ENCODE results near the gene ZKSCAN8. TPM values are rescaled to one million over a fixed set of nuclear protein-coding genes. Genes with fewer than 3 reads are reported as not detected.

Gene ZKSCAN8
- total RNA-seq, 1 donor from 2014 or later: 11.2 TPM

DNA sequence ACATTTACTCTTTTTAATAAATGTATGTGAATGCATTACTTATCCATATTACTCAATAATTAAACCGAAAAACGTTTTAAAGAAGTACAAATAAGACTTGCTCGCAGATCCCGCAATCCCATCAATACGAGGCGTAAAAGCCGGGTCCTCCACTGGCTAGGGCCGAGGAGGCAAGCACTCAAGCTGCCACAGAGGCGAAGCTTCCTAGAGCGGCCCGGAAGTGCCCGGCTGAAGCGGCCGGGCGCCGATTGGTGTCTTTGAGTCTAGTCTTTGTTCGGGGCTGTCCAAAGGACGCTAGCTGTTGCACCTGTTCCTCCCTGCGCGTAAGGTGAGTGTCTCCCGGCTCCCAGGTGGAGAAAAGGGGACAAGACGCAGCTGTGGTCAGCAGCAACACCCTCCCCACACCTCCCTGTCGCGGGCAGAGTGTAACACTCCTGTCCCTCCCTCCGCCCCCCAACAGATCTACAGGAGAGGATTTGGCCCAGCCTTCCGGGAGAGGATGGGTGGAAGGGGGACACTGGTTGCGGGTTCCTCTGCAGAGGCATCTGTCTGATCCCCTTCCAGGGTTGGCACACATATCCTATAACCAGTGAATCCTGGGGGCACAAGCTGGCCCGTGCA, 17.2 kb upstream of the ZKSCAN8 start, which contains the start of gene ZSCAN16:
TSS of gene ZSCAN16 (plus strand) at position 260 of the 621 bp plus-strand sequence. CDS start 835 bp downstream, outside the sequence.
- peaks cover 57% of the 10 kb centered on the region for H3K36me3 ChIP-seq
- intact Hi-C loops (cut with micrococcal nuclease): no loop called here
- H3K9me3 ChIP-seq (replicated peaks): no peaks in the 10 kb centered on the region
- no peak for TF ChIP-seq CTCF (IDR thresholded peaks at IDR 0.05; ENCODE audit: borderline replicate concordance)
- H3K27me3 ChIP-seq (ENCODE audit: low read depth): no peaks in the 10 kb centered on the region
- H3K4me3 ChIP-seq: peak within 1 kb of the TSS; percentile 74
- DNase-seq: peak; percentile 81
- peaks cover 47% of the 10 kb centered on the region for H3K4me1 ChIP-seq
- peak within 1 kb of the TSS; percentile 68 for H3K27ac ChIP-seq (replicated peaks)

- Histone ChIP-seq H3K4me3 (peak overlapping the region; percentile 74), H3K27me3 (ENCODE audit: low read depth) (no peaks in the 10 kb centered on the region), H3K36me3 (peaks cover 57% of the 10 kb centered on the region), H3K9me3 (replicated peaks) (no peaks in the 10 kb centered on the region), H3K27ac (replicated peaks) (peak overlapping the region; percentile 68), H3K4me1 (peaks cover 48% of the 10 kb centered on the region)
- DNase-seq: no peak
- intact Hi-C loops (cut with micrococcal nuclease): no loop called here
- TF ChIP-seq CTCF (IDR thresholded peaks at IDR 0.05; ENCODE audit: borderline replicate concordance): no peak
Observed at GRCh38 chr6:28124971-28125353, 16.7 kb upstream of the ZKSCAN8 start.

GRCh38 chr6:28125401-28125800, 16.3 kb upstream of the ZKSCAN8 start:
- TF ChIP-seq CTCF (IDR thresholded peaks at IDR 0.05; ENCODE audit: borderline replicate concordance): no peak
- H3K4me1 ChIP-seq: peaks cover 52% of the 10 kb centered on the region
- no peaks in the 10 kb centered on the region for H3K27me3 ChIP-seq (ENCODE audit: low read depth)
- H3K9me3 ChIP-seq (replicated peaks): no peaks in the 10 kb centered on the region
- H3K4me3 ChIP-seq: peak overlapping the region; percentile 74
- intact Hi-C loops (cut with micrococcal nuclease): no loop called here
- H3K36me3 ChIP-seq: peaks cover 55% of the 10 kb centered on the region
- H3K27ac ChIP-seq (replicated peaks): no peak overlapping the region
- DNase-seq: no peak

DNA sequence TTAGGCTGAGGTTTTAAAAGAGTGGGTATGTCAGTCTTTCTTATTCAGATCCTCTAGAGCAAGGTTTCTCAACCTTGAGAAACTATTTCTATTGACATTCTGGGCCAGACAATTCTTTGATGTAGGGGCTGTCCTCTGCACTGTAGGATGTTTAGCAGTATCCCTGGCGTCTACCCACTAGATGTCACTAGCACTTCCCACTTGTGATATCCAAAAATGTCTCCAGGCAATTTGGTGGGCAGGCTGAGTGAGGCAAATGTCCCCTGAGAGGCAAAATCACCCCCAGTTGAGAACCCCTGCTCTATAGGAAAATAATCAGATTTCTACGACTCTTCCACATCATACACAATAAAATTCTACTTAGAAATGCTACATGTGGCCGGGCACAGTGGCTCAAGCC, 7.7 kb upstream of the ZKSCAN8 start:
- Histone ChIP-seq H3K4me1 (peaks cover 71% of the 10 kb centered on the region), H3K27me3 (ENCODE audit: low read depth) (no peaks in the 10 kb centered on the region), H3K27ac (replicated peaks) (no peak overlapping the region), H3K4me3 (no peak overlapping the region), H3K9me3 (replicated peaks) (no peaks in the 10 kb centered on the region), H3K36me3 (peaks cover 7% of the 10 kb centered on the region)
- no peak for DNase-seq
- intact Hi-C loops (cut with micrococcal nuclease): loop anchor here (10.0 kb wide), 1 partner anchor 221 kb away; no protein-coding TSS in a partner anchor
- TF ChIP-seq CTCF (IDR thresholded peaks at IDR 0.05; ENCODE audit: borderline replicate concordance): peak; percentile 53

GRCh38 chr6:28134716-28135115, 7.0 kb upstream of the ZKSCAN8 start:
- Histone ChIP-seq H3K9me3 (replicated peaks) (no peaks in the 10 kb centered on the region), H3K4me1 (peaks cover 69% of the 10 kb centered on the region), H3K27me3 (ENCODE audit: low read depth) (no peaks in the 10 kb centered on the region), H3K27ac (replicated peaks) (peak overlapping the region; percentile 5), H3K4me3 (no peak overlapping the region), H3K36me3 (peaks cover 3% of the 10 kb centered on the region)
- intact Hi-C loops (cut with micrococcal nuclease): loop anchor here (10.0 kb wide), 1 partner anchor 220 kb away; no protein-coding TSS in a partner anchor
- no peak for DNase-seq
- TF ChIP-seq CTCF (IDR thresholded peaks at IDR 0.05; ENCODE audit: borderline replicate concordance): no peak

Measured in left ventricle myocardium inferior (tissue), 1 donor.